Psoas muscle (tissue), 8 donors: ENCODE data around the gene UQCC5. TPM values are rescaled to one million over a fixed set of nuclear protein-coding genes. Genes with fewer than 3 reads are reported as not detected.

ENCODE experiments used
- ATAC-seq, 4 donors: fragments of 200-7000 bp; cut with Tn5 transposase; one replicate each; pipeline ENCODE4 v1.9.1; 2020; ENCODE audit warnings: moderate library complexity in 3 of 4, mild to moderate bottlenecking in 2 of 4
- DNase-seq, 2 donors: peaks; one replicate each; pipeline ENCODE4 v3.0.0-alpha.2; 2020
- H3K27ac ChIP-seq: fragments of 200-600 bp; one replicate; pipeline ENCODE4 v1.8.0; 2022
- H3K27me3 ChIP-seq, 3 donors: fragments of 200-600 bp in 1 of 3; one replicate each; pipeline versions ENCODE4 v1.6.1 to v1.8.0; 2013 to 2022; ENCODE audit warnings: low read length in 2 of 3, mild to moderate bottlenecking in 2 of 3, moderate library complexity in 1 of 3; ENCODE audit not compliant: insufficient read depth in 3 of 3
- H3K36me3 ChIP-seq, 2 donors: fragments of 200-600 bp in 1 of 2; one replicate each; pipeline versions ENCODE4 v1.6.1 to v1.8.0; 2013 to 2022; ENCODE audit warnings: low read depth in 1 of 2, mild to moderate bottlenecking in 1 of 2, moderate library complexity in 1 of 2; ENCODE audit not compliant: insufficient read depth in 1 of 2
- H3K4me1 ChIP-seq: fragments of 200-600 bp; one replicate; pipeline ENCODE4 v1.8.0; 2022
- H3K4me3 ChIP-seq: fragments of 200-600 bp; one replicate; pipeline ENCODE4 v1.8.0; 2022; ENCODE audit warnings: mild to moderate bottlenecking
- H3K9me3 ChIP-seq: fragments of 200-600 bp; one replicate; pipeline ENCODE4 v1.8.0; 2022
- WGBS, 3 donors: extraction: QIAGEN DNeasy Blood & Tissue Kit; methylation state at CpG; one replicate each; pipeline versions ENCODE4 v1.1.6 to v1.1.7; 2013; 5-methylcytosine and 5-hydroxymethylcytosine counted together
- intact Hi-C, 2 donors: fragments of 100-400 bp; cut with DNase I; formaldehyde crosslinking; loops; one replicate each; pipeline versions ENCODE4 v1.11.0 to v1.14.2; 2022
- polyA plus RNA-seq, 3 donors: library from polyadenylated mRNA; stranded (reverse); fragments of 200-250 nt; gene quantifications; one replicate each; pipeline ENCODE4 v1.2.3, GENCODE V29; 2013
- total RNA-seq, 4 donors: library from RNA; stranded (reverse); fragmentation: NEBNext Ultra II Directional in 2 of 4; extraction: Animal tissue kit (Norgen Biotek cat#: 25700) in 2 of 4; gene quantifications; one replicate each; pipeline versions ENCODE4 v1.2.1 to v1.2.4, GENCODE V29; 2021 to 2023
- TF ChIP-seq, protein P1 (sequence below): fragments of 200-600 bp; IDR thresholded peaks from one replicate; pipeline ENCODE4 v1.8.0; 2022; ENCODE audit warnings: antibody characterized with exemption
- donor health status: healthy with polysubstance abuse.
- donor health status: DM: no; HTN: no; CAD: no; lungs with moderate emphysema.
- donor health status: Bipolar disorder and iron deficiency.
- donor health status: healthy.
- donor health status: DM: yes; HTN: yes; CAD: no.
- donor health status: DM: no; HTN: no; CAD: no.
- donor health status: DM: no; HTN: no; CAD: no.
- donor health status: DM: yes; HTN: yes; CAD: no.

UQCC5 gene
- total and polyA plus RNA-seq, 7 donors = 29.5 to 95.4 (median 32.7) TPM

GRCh38 chr3:52529376-52530333 lies 6.8 kb upstream of the UQCC5 start:
- peak overlapping the region; percentile 55 for H3K27ac ChIP-seq

GRCh38 chr3:52530918-52531826 lies 5.2 kb upstream of the UQCC5 start:
- TF ChIP-seq, protein P1, sequence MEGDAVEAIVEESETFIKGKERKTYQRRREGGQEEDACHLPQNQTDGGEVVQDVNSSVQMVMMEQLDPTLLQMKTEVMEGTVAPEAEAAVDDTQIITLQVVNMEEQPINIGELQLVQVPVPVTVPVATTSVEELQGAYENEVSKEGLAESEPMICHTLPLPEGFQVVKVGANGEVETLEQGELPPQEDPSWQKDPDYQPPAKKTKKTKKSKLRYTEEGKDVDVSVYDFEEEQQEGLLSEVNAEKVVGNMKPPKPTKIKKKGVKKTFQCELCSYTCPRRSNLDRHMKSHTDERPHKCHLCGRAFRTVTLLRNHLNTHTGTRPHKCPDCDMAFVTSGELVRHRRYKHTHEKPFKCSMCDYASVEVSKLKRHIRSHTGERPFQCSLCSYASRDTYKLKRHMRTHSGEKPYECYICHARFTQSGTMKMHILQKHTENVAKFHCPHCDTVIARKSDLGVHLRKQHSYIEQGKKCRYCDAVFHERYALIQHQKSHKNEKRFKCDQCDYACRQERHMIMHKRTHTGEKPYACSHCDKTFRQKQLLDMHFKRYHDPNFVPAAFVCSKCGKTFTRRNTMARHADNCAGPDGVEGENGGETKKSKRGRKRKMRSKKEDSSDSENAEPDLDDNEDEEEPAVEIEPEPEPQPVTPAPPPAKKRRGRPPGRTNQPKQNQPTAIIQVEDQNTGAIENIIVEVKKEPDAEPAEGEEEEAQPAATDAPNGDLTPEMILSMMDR = no peak
- peak in 3 of 4 donors; percentile 31 to 60 (median 36) for ATAC-seq
- peaks cover 13% of the 10 kb centered on the region for H3K4me1 ChIP-seq
- peak; percentile 40 to 68 for DNase-seq
- H3K27ac ChIP-seq = peak overlapping the region; percentile 55
- intact Hi-C loops = loop anchor here (5.0 kb wide), 2 partner anchors 34 to 59 kb away; partner anchors contain the start of gene STAB1 (in 1 of the 2)
- WGBS, 3 donors = 43 to 53% (median 49%) methylated on average over 10 of the region's 10 CpGs
- no peaks in the 10 kb centered on the region for H3K9me3 ChIP-seq
- H3K4me3 ChIP-seq = no peak overlapping the region
- peaks cover 0 to 5% of the 10 kb centered on the region in 2 donors for H3K36me3 ChIP-seq
- no peaks in the 10 kb centered on the region for H3K27me3 ChIP-seq

More at GRCh38 chr3:52529376-52530333, 6.8 kb upstream of the UQCC5 start:
- TF ChIP-seq, protein P1 = no peak
- H3K36me3 ChIP-seq = peaks cover 0 to 5% of the 10 kb centered on the region in 2 donors
- intact Hi-C loops = loop anchor here (5.0 kb wide), 2 partner anchors 32 to 57 kb away; partner anchors contain the start of gene STAB1 (in 1 of the 2)
- H3K4me3 ChIP-seq = no peak overlapping the region
- peaks cover 6% of the 10 kb centered on the region for H3K4me1 ChIP-seq
- 54 to 72% (median 59%) methylated on average over 12 of the region's 12 CpGs for WGBS, 3 donors
- H3K27me3 ChIP-seq = no peaks in the 10 kb centered on the region
- ATAC-seq (peak in 3 of 4 donors; percentile 25 to 44 (median 38)), DNase-seq (peak in 1 of 2 donors; percentile 59)
- no peaks in the 10 kb centered on the region for H3K9me3 ChIP-seq

- no peak overlapping the region for H3K27ac ChIP-seq
- TF ChIP-seq, protein P1 = no peak
- ATAC-seq (no peak), DNase-seq (peak in 1 of 2 donors; percentile 59)
- H3K4me1 ChIP-seq = peaks cover 13% of the 10 kb centered on the region
- no peaks in the 10 kb centered on the region for H3K9me3 ChIP-seq
- peaks cover 0 to 5% of the 10 kb centered on the region in 2 donors for H3K36me3 ChIP-seq
- H3K4me3 ChIP-seq = peak overlapping the region; percentile 69
- intact Hi-C loops = loop anchor here (5.0 kb wide), 2 partner anchors 35 to 60 kb away; partner anchors contain the start of gene STAB1 (in 1 of the 2)
- no peaks in the 10 kb centered on the region for H3K27me3 ChIP-seq
- 87 to 90% (median 89%) methylated on average over 14 of the region's 14 CpGs for WGBS, 3 donors
Measured at GRCh38 chr3:52531860-52532516, 4.4 kb upstream of the UQCC5 start.

DNA sequence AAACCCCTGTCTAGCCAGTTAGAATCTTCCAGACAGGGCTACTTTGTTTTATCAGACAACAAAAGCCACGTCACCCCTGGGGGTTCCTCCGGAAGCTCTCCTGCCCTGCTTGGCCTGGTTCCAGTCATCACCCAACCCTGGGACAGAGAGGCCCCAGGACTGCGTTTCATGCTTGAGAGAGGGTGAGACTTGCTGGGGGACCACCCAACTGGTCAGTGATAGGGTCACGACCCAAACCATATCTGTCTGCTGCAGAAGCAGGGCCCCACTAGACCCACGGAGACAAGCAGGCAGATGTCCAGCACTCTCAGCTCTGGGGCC lies 3.9 kb upstream of the UQCC5 start:
- ATAC-seq (no peak), DNase-seq (peak in 1 of 2 donors; percentile 60)
- Histone ChIP-seq H3K36me3 (peaks cover 0 to 5% of the 10 kb centered on the region in 2 donors), H3K27me3 (no peaks in the 10 kb centered on the region), H3K27ac (no peak overlapping the region), H3K9me3 (no peaks in the 10 kb centered on the region), H3K4me1 (peaks cover 16% of the 10 kb centered on the region), H3K4me3 (peak overlapping the region; percentile 69)
- intact Hi-C loops = loop anchor here (5.0 kb wide), 2 partner anchors 35 to 60 kb away; partner anchors contain the start of gene STAB1 (in 1 of the 2)
- TF ChIP-seq, protein P1 = no peak
- 60 to 65% (median 62%) methylated on average over 5 of the region's 5 CpGs for WGBS, 3 donors
